Osteocyte (in vitro differentiated cells): ENCODE data around the gene NR1H2. TPM values are rescaled to one million over a fixed set of nuclear protein-coding genes. Genes with fewer than 3 reads are reported as not detected.

Source experiments
- DNase-seq: peaks from one replicate; pipeline ENCODE4 v3.0.0; 2021; ENCODE audit warnings: mixed read lengths; ENCODE audit not compliant: unreplicated experiment; ENCODE audit errors: extremely low spot score
- H3K27ac Mint-ChIP-seq: one replicate; pipeline ENCODE4 v1.8.0; 2021; ENCODE audit warnings: mild to moderate bottlenecking, mixed read lengths; ENCODE audit not compliant: unreplicated experiment
- H3K27me3 Mint-ChIP-seq: one replicate; pipeline ENCODE4 v1.8.0; 2021; ENCODE audit warnings: mixed read lengths; ENCODE audit not compliant: unreplicated experiment
- H3K36me3 Mint-ChIP-seq: one replicate; pipeline ENCODE4 v1.8.0; 2021; ENCODE audit warnings: mixed read lengths; ENCODE audit not compliant: unreplicated experiment
- H3K4me1 Mint-ChIP-seq: one replicate; pipeline ENCODE4 v1.8.0; 2021; ENCODE audit warnings: mixed read lengths; ENCODE audit not compliant: unreplicated experiment
- H3K4me3 Mint-ChIP-seq: one replicate; pipeline ENCODE4 v1.8.0; 2021; ENCODE audit warnings: mild to moderate bottlenecking, moderate library complexity, mixed read lengths; ENCODE audit not compliant: unreplicated experiment
- H3K9me3 Mint-ChIP-seq: one replicate; pipeline ENCODE4 v1.8.0; 2021; ENCODE audit warnings: mixed read lengths; ENCODE audit not compliant: unreplicated experiment
- CTCF ChIP-seq: fragments of 200-600 bp; sonication (generic); IDR thresholded peaks from 2 replicates; pipeline ENCODE4 v1.5.0; 2021; ENCODE audit warnings: antibody characterized with exemption, mild to moderate bottlenecking, moderate library complexity
- total RNA-seq: library from RNA; stranded (reverse); gene quantifications from 2 replicates; pipeline ENCODE4 v1.2.1, GENCODE V29; 2021

Gene NR1H2
- total RNA-seq, 1 donor from 2014 or later: 64.5 TPM

GRCh38 chr19:50392759-50393158 lies 16.5 kb downstream of the NR1H2 start:
- H3K4me1 Mint-ChIP-seq: no peaks in the 10 kb centered on the region
- DNase-seq: no peak
- H3K27me3 Mint-ChIP-seq: no peaks in the 10 kb centered on the region
- no peaks in the 10 kb centered on the region for H3K9me3 Mint-ChIP-seq
- TF ChIP-seq CTCF: no peak
- no peaks in the 10 kb centered on the region for H3K36me3 Mint-ChIP-seq
- H3K27ac Mint-ChIP-seq: no peak overlapping the region
- H3K4me3 Mint-ChIP-seq: no peak overlapping the region

GRCh38 chr19:50393589-50393988 lies 17.3 kb downstream of the NR1H2 start:
- TF ChIP-seq CTCF: no peak
- no peaks in the 10 kb centered on the region for H3K36me3 Mint-ChIP-seq
- H3K27ac Mint-ChIP-seq: no peak overlapping the region
- no peak for DNase-seq
- H3K27me3 Mint-ChIP-seq: no peaks in the 10 kb centered on the region
- H3K9me3 Mint-ChIP-seq: no peaks in the 10 kb centered on the region
- no peaks in the 10 kb centered on the region for H3K4me1 Mint-ChIP-seq
- H3K4me3 Mint-ChIP-seq: no peak overlapping the region

GRCh38 chr19:50394017-50394416 lies 17.8 kb downstream of the NR1H2 start:
- H3K9me3 Mint-ChIP-seq: no peaks in the 10 kb centered on the region
- no peak overlapping the region for H3K4me3 Mint-ChIP-seq
- DNase-seq: no peak
- H3K4me1 Mint-ChIP-seq: no peaks in the 10 kb centered on the region
- no peaks in the 10 kb centered on the region for H3K36me3 Mint-ChIP-seq
- TF ChIP-seq CTCF: no peak
- no peaks in the 10 kb centered on the region for H3K27me3 Mint-ChIP-seq
- H3K27ac Mint-ChIP-seq: no peak overlapping the region

- Mint-ChIP-seq H3K27ac (no peak overlapping the region), H3K4me1 (no peaks in the 10 kb centered on the region), H3K4me3 (no peak overlapping the region), H3K36me3 (peaks cover 3% of the 10 kb centered on the region), H3K9me3 (no peaks in the 10 kb centered on the region), H3K27me3 (no peaks in the 10 kb centered on the region)
- no peak for TF ChIP-seq CTCF
- DNase-seq: no peak
Measured at GRCh38 chr19:50398675-50399367, 22.6 kb downstream of the NR1H2 start.

GRCh38 chr19:50399368-50399745 lies 23.1 kb downstream of the NR1H2 start:
- H3K36me3 Mint-ChIP-seq: peaks cover 3% of the 10 kb centered on the region
- no peaks in the 10 kb centered on the region for H3K27me3 Mint-ChIP-seq
- DNase-seq: no peak
- no peaks in the 10 kb centered on the region for H3K9me3 Mint-ChIP-seq
- no peak overlapping the region for H3K4me3 Mint-ChIP-seq
- no peak overlapping the region for H3K27ac Mint-ChIP-seq
- no peak for TF ChIP-seq CTCF
- no peaks in the 10 kb centered on the region for H3K4me1 Mint-ChIP-seq
